Measurements from ENCODE around the gene ZDHHC16.

DNA sequence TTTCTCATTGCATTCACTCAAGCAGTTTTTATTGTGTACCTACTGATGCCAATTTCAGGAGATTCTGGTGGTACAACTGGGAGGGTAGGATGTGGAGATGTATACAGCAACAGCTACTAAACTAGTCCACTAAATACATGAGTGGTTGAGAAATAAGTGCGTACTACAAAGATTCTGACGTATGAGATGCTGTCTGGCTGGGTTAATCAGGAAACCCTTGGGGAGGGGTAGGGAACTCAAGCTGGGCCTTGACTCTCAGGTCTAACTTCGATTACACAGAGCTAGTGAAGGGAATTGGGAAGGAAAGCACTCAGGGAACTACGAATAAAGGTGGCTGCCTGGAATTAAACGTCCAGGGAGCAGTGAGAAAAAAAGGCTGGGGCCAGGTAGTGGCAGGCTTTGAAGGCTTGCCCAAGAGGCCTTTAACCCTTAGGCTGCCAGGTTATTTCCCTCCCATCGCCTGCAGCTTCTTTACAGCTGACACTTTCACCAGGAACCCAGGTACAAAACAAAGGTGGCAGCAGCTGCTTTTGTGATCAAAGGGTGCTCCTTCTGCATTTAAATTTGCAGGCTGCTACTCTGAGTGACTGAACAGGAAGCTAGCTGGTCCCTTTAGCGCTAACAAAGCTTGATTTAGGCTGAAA is 49.0 kb downstream of the ZDHHC16 start:
- TF ChIP-seq EP300 (IDR thresholded peaks at IDR 0.05; ENCODE audit: borderline replicate concordance) (no peak), YY1 (IDR thresholded peaks at IDR 0.05; ENCODE audit: low read depth) (no peak), CEBPB (IDR thresholded peaks at IDR 0.05) (no peak), CREB1 (IDR thresholded peaks at IDR 0.05; ENCODE audit: low read depth) (no peak), RAD21 (IDR thresholded peaks at IDR 0.05; ENCODE audit: low read depth) (no peak), TAF1 (IDR thresholded peaks at IDR 0.05; ENCODE audit: low read depth) (no peak), TEAD4 (IDR thresholded peaks at IDR 0.05) (no peak), TCF12 (IDR thresholded peaks at IDR 0.05; ENCODE audit: low read depth) (no peak), EGR1 (IDR thresholded peaks at IDR 0.05) (no peak), FOXM1 (IDR thresholded peaks at IDR 0.05; ENCODE audit: borderline replicate concordance, low read depth) (no peak)
- TF ChIP-seq, protein P1, sequence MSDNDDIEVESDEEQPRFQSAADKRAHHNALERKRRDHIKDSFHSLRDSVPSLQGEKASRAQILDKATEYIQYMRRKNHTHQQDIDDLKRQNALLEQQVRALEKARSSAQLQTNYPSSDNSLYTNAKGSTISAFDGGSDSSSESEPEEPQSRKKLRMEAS (IDR thresholded peaks at IDR 0.05), result no peak
- TF ChIP-seq, protein P2, sequence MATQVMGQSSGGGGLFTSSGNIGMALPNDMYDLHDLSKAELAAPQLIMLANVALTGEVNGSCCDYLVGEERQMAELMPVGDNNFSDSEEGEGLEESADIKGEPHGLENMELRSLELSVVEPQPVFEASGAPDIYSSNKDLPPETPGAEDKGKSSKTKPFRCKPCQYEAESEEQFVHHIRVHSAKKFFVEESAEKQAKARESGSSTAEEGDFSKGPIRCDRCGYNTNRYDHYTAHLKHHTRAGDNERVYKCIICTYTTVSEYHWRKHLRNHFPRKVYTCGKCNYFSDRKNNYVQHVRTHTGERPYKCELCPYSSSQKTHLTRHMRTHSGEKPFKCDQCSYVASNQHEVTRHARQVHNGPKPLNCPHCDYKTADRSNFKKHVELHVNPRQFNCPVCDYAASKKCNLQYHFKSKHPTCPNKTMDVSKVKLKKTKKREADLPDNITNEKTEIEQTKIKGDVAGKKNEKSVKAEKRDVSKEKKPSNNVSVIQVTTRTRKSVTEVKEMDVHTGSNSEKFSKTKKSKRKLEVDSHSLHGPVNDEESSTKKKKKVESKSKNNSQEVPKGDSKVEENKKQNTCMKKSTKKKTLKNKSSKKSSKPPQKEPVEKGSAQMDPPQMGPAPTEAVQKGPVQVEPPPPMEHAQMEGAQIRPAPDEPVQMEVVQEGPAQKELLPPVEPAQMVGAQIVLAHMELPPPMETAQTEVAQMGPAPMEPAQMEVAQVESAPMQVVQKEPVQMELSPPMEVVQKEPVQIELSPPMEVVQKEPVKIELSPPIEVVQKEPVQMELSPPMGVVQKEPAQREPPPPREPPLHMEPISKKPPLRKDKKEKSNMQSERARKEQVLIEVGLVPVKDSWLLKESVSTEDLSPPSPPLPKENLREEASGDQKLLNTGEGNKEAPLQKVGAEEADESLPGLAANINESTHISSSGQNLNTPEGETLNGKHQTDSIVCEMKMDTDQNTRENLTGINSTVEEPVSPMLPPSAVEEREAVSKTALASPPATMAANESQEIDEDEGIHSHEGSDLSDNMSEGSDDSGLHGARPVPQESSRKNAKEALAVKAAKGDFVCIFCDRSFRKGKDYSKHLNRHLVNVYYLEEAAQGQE (IDR thresholded peaks at IDR 0.05; ENCODE audit: low read depth), result no peak
- TF ChIP-seq, protein P3, sequence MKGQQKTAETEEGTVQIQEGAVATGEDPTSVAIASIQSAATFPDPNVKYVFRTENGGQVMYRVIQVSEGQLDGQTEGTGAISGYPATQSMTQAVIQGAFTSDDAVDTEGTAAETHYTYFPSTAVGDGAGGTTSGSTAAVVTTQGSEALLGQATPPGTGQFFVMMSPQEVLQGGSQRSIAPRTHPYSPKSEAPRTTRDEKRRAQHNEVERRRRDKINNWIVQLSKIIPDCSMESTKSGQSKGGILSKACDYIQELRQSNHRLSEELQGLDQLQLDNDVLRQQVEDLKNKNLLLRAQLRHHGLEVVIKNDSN (IDR thresholded peaks at IDR 0.05), result no peak

Data from Ishikawa (cell line).